Skin epidermis (tissue), 12 donors: ENCODE results near the gene UQCRQ.

Source experiments
- H3K27ac ChIP-seq, 21 experiments: fragments of 200-600 bp; sonication (generic) in 11 of 21; one replicate each; pipeline ENCODE4 v1.5.0; 2020; ENCODE audit warnings: mild to moderate bottlenecking in 3 of 21, inconsistent platforms in 2 of 21, moderate library complexity in 2 of 21
- H3K4me3 ChIP-seq, 7 experiments: fragments of 200-600 bp; sonication (generic) in 2 of 7; one replicate each; pipeline ENCODE4 v1.5.0; 2020; ENCODE audit warnings: inconsistent platforms in 2 of 7, mild to moderate bottlenecking in 2 of 7, moderate library complexity in 1 of 7

Gene UQCRQ

DNA sequence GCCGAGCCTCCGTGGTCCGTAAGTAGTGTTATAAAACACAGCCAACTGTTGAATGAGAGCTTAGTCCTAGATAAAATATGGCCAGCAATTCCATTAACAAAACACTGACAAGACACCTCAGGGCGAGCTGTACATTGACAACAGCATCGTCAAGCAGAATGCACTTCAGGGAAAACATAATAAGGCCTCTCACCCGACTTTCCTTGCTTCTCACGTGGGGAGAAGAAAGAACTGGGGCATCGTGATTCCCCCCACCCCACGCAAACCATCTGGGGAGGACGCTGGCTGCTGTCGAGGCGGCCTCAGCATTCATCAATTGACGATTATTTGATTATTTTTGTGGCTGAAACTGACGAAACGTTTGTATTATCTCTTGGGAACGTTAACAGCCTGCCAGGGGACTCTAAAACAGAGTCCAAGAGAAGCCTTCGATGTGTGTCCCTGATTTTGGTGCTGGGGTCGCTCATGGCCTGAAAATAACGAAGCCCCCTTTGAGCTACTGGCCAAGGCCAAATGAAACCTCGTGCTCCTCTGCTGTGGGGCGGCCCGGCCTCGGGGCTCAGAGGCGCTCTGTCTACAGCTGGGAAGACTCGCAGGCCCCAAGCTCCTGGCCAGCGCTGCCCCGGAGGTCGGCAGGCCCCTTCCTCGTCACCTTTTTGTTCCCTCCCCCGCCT lies 637 bp upstream of the UQCRQ start:
- peak overlapping the region; percentile 64 to 93 (median 85) for H3K4me3 ChIP-seq
- H3K27ac ChIP-seq: peak overlapping the region; percentile 85 to 98 (median 94)

- H3K27ac ChIP-seq: peak overlapping the region; percentile 79 to 98 (median 94)
- peak overlapping the region; percentile 64 to 93 (median 85) for H3K4me3 ChIP-seq
These were observed 607 bp downstream of the UQCRQ start for GRCh38 chr5:132867046-132867451.

DNA sequence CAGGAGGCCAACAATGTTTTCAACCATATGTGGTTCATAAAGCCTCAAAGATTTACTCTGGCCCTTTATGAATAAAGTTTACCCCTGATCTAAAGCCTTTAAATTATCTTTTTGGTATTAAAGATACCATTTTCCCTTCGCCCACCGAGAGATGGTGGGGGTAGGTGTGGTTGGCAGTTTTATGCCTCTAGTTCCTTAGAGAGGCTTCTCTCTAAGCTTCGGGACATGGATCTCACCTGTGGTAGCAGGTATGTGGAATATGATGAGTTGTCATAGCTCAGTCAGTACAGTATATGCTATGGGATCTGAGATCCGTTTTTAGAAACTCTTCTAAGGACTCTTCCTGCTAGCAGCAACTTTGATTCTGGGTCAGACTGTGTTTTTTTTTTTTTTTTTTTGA lies 2.3 kb downstream of the UQCRQ start:
- H3K27ac ChIP-seq: no peak overlapping the region

GRCh38 chr5:132870801-132871200 lies 4.4 kb downstream of the UQCRQ start:
- H3K27ac ChIP-seq: no peak overlapping the region
- no peak overlapping the region for H3K4me3 ChIP-seq

More for the DNA sequence above, 2.3 kb downstream of the UQCRQ start:
- no peak overlapping the region for H3K4me3 ChIP-seq

DNA sequence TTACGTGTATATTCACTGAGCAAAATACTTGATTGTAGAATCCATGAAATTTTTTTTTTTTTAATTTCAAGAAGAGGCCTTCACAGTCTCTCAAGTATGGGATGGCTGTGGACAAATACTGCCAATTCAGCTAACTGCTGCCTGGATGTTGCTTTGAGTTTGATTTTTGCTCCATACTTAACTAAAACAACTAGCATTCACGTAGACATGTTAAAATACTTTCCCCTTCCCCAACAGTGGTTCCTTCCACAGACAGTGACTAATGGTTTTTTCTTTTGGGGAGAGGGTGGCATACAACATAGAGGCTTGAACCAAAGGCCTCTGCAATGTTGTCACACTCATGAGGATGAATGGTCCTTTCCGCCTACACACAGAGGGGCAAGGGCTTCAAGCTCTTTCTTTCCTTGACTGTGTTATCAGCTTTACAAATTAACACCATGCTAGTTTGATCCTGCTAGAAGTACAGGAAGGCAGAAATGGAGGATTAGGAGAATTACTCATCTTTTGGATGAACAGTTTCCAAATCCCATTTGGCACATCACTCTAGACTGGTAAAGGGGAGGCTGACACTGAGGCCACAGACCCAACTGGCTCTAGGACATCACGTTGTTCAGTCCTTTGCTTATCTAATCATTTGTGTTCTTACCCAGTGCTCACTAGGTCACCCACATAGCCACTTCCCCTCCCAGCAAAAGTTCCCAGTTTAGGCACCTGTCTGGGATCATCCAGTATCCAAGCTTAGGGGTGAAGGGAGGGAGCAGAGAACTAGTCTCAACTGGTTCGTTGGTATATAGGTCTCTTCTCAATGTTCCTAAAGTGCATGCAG lies 5.2 kb downstream of the UQCRQ start:
- Histone ChIP-seq H3K4me3 (no peak overlapping the region), H3K27ac (no peak overlapping the region)

GRCh38 chr5:132872788-132873118 lies 6.3 kb downstream of the UQCRQ start:
- H3K4me3 ChIP-seq: no peak overlapping the region
- H3K27ac ChIP-seq: no peak overlapping the region

GRCh38 chr5:132873119-132873929 lies 6.9 kb downstream of the UQCRQ start, which contains the start of gene LEAP2:
Gene LEAP2 (plus strand): TSS chr5:132873668. CDS start chr5:132873695, 27 bp downstream.
- no peak within 1 kb of the TSS for H3K4me3 ChIP-seq

GRCh38 chr5:132873930-132874271 lies 7.5 kb downstream of the UQCRQ start:
- Histone ChIP-seq H3K4me3 (no peak overlapping the region), H3K27ac (no peak overlapping the region)

More at GRCh38 chr5:132873119-132873929, 6.9 kb downstream of the UQCRQ start, which contains the start of gene LEAP2:
- no peak within 1 kb of the TSS for H3K27ac ChIP-seq

GRCh38 chr5:132876020-132876759 lies 9.7 kb downstream of the UQCRQ start:
- Histone ChIP-seq H3K27ac (no peak overlapping the region), H3K4me3 (no peak overlapping the region)

- no peak overlapping the region for H3K4me3 ChIP-seq
- H3K27ac ChIP-seq: peak overlapping the region in 1 of 21 experiments; percentile 6
These were observed 11.0 kb downstream of the UQCRQ start for GRCh38 chr5:132877466-132877865.

DNA sequence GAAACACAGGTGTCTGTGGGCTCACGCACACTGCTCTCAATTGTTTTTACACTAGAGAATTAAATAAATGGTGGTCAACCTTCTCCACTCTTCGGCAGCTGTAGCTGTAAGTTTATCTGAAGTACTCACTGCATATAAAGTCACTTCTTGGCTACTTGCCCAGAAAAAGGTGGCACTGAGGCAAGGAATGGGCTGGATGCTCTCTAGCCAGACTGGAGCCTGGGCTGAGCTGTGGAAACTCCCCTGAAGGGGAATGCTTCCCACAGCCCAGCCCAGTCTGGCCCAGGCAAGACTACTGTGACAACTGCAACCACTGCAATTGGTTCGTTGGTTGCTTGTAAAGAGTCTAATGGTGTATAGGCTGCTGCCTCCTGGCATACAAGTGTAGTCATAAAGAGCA lies 11.5 kb downstream of the UQCRQ start:
- H3K4me3 ChIP-seq: no peak overlapping the region
- peak overlapping the region in 1 of 21 experiments; percentile 6 for H3K27ac ChIP-seq

DNA sequence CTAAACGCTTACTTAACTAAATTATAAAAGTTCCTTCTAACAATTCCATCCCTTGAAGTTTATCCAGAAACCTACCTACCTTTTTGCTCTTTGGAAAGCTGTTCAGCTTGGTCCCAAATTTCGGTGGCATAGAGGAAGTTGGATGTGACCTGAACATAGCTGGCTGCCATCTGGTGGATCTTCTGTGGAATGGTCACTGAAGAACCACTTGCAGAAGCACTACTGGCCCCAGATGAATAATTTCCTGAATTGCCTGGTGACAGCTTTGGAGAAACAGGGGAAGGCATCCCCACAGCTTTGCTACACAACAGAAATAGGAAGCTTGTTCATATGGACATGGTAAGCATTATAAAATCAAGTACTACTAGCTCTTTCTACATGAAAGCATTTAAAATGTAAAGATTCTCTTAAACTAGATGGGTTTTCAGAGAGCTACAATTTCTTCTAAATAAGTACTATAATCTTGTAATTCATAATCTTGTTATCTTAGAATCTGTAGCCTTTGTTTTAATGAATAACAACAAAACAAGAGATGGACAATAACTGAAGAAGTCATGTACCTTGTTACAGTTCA lies 16.9 kb downstream of the UQCRQ start:
- Histone ChIP-seq H3K4me3 (no peak overlapping the region), H3K27ac (no peak overlapping the region)

DNA sequence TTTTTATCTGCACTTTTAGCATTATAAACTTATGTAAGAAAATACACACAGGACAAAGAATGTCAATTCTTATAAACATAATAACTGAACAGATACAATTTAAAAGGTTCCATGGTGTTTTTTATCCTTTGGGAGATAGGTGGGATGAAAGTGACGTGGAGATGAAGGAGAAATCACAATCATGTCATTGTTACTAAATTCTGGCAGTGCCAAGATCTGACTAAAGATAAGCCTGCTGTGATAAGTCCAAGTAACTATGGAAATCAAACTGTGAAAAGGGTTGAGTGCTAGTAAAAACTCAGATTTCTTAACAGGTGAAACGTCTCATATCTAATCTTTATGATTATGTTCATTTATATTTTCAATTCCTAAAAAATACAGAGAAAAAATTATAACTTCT lies 18.1 kb downstream of the UQCRQ start:
- H3K4me3 ChIP-seq: no peak overlapping the region
- H3K27ac ChIP-seq: no peak overlapping the region

- Histone ChIP-seq H3K27ac (no peak overlapping the region), H3K4me3 (no peak overlapping the region)
These were observed 19.8 kb downstream of the UQCRQ start for GRCh38 chr5:132886064-132886823.

DNA sequence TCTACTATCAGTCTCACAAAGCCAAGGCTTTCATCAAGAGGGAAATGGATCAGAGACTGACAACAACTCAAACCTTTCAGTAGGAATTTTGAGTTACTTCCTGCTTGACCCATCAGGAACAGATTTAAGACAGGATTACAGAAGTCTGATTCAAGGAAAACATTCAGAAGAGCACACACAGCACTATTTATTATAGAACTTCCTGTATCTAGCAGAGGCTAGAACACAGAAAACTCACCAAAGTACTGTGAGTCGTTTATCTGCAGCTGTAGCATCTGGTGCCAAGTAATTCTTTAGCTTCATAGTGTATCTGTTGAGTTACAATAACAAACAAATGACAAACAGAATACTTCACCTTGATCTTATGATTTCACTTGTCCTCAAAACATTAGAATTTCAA lies 20.8 kb downstream of the UQCRQ start:
- H3K4me3 ChIP-seq: no peak overlapping the region
- no peak overlapping the region for H3K27ac ChIP-seq

GRCh38 chr5:132889501-132889900 lies 23.1 kb downstream of the UQCRQ start:
- H3K4me3 ChIP-seq: no peak overlapping the region

DNA sequence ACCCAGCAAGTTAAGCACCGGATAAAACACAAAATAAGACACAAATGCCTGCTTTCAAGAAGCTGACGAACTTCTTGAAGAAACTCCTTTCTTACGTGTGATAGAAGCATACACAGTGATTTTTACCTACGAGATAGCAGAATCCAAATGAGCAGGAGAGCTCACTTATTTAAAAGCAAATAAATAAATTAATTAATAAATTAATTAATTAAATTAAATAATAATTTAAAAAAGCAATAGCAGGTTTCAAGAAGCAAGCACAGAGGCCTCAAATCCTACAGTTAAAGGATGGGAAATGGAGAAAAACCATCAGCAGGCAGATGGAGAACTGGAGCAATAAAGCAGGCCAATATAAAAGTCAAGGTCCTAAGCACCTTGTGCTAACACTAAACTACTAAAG lies 24.4 kb downstream of the UQCRQ start:
- Histone ChIP-seq H3K4me3 (no peak overlapping the region), H3K27ac (no peak overlapping the region)

More at GRCh38 chr5:132889501-132889900, 23.1 kb downstream of the UQCRQ start:
- no peak overlapping the region for H3K27ac ChIP-seq

- no peak overlapping the region for H3K4me3 ChIP-seq
- H3K27ac ChIP-seq: no peak overlapping the region
These were observed 29.4 kb downstream of the UQCRQ start for GRCh38 chr5:132895719-132896305.
